HCT116 (cell line): Measurements from ENCODE around the gene GFI1B. TPM values are rescaled to one million over a fixed set of nuclear protein-coding genes. Genes with fewer than 3 reads are reported as not detected.

Experiments
- ATAC-seq: fragments of 200-7000 bp; cut with Tn5 transposase; 2 replicates; pipeline ENCODE4 v1.9.1; 2020; ENCODE audit warnings: mild to moderate bottlenecking, moderate library complexity
- BruUV-seq: library from RNA; stranded (reverse); fragments of 400-500 nt; replicated peaks from 2 replicates; lab custom pipeline; 2021; lab: Mats Ljungman, UMichigan
- CTCF ChIA-PET: fragments of 300-600 bp; sonication (Branson Sonifier 250); formaldehyde crosslinking; loops from one replicate; lab custom pipeline; 2021; ENCODE audit warnings: antibody characterized with exemption; lab: Charles Lee
- POLR2A ChIA-PET: fragments of 300-600, 350-600 bp; sonication (Branson Sonifier 250); formaldehyde crosslinking; loops from one replicate; lab custom pipeline; 2021; ENCODE audit warnings: antibody characterized with exemption; lab: Charles Lee
- RAD21 ChIA-PET, 2 experiments: fragments of 300-600 bp; sonication (Branson Sonifier 250); formaldehyde crosslinking; loops; one replicate each; lab custom pipeline; 2023; ENCODE audit warnings: low total read pairs in 2 of 2; ENCODE audit not compliant: uncharacterized antibody in 2 of 2, unreplicated experiment in 2 of 2, low non-redundant PET in 1 of 2; lab: Charles Lee
- DNase-seq: peaks from one replicate; pipeline ENCODE4 v3.0.0-alpha.2; 2010; ENCODE audit warnings: low read depth, low spot score
- H2AFZ ChIP-seq: fragments of 200-600 bp; shearing (Covaris generic), sonication (generic); 2 replicates; pipeline ENCODE4 v1.6.1; 2017; ENCODE audit warnings: low read depth, mixed run types, mixed read lengths, antibody characterized with exemption, low read length; ENCODE audit not compliant: poor library complexity, severe bottlenecking
- H3K27ac ChIP-seq: 2 replicates; pipeline ENCODE4 v1.5.1; 2012; ENCODE audit warnings: low read depth, low read length
- H3K27me3 ChIP-seq: fragments of 200-600 bp; sonication (generic); 2 replicates; pipeline ENCODE4 v1.6.1; 2016; ENCODE audit warnings: mixed run types, low read length, mixed read lengths; ENCODE audit not compliant: insufficient read depth
- H3K36me3 ChIP-seq, 2 experiments: fragments of 200-500 bp in 1 of 2; fragments of 200-600 bp in 1 of 2; sonication (Bioruptor generic) in 1 of 2; sonication (generic) in 1 of 2; 2 replicates each; pipeline versions ENCODE4 v1.5.1 to v1.6.1; 2014 to 2016; ENCODE audit warnings: low read length in 2 of 2, inconsistent platforms in 1 of 2, mixed read lengths in 1 of 2, mixed run types in 1 of 2; ENCODE audit not compliant: insufficient read depth in 2 of 2, control insufficient read depth in 1 of 2
- H3K4me1 ChIP-seq, 2 experiments: fragments of 200-600 bp in 1 of 2; sonication (generic) in 1 of 2; 2 replicates each; pipeline versions ENCODE4 v1.5.1 to v1.6.1; 2012 to 2017; ENCODE audit warnings: low read length in 2 of 2, inconsistent platforms in 1 of 2, mild to moderate bottlenecking in 1 of 2, mixed read lengths in 1 of 2, mixed run types in 1 of 2, moderate library complexity in 1 of 2; ENCODE audit not compliant: insufficient read depth in 2 of 2, control insufficient read depth in 1 of 2
- H3K4me2 ChIP-seq: fragments of 200-600 bp; sonication (generic); 2 replicates; pipeline ENCODE4 v1.6.1; 2017; ENCODE audit warnings: mixed run types, low read length, mixed read lengths
- H3K4me3 ChIP-seq, 2 experiments: fragments of 200-600 bp in 1 of 2; sonication (generic) in 1 of 2; replicated peaks in 1 of 2; 2 replicates each; pipeline ENCODE4 v1.5.1; 2011 to 2016; ENCODE audit warnings: low read length in 2 of 2, control low read depth in 1 of 2, low read depth in 1 of 2, mild to moderate bottlenecking in 1 of 2, mixed read lengths in 1 of 2, mixed run types in 1 of 2
- H3K79me2 ChIP-seq: fragments of 200-600 bp; sonication (generic); 2 replicates; pipeline ENCODE4 v1.6.1; 2017; ENCODE audit warnings: mild to moderate bottlenecking, mixed run types, low read length, moderate library complexity, mixed read lengths; ENCODE audit not compliant: insufficient read depth
- H3K9ac ChIP-seq: fragments of 200-600 bp; sonication (generic); 2 replicates; pipeline ENCODE4 v1.6.1; 2016; ENCODE audit warnings: low read length, mixed read lengths
- H3K9me2 ChIP-seq: fragments of 200-600 bp; sonication (generic), shearing (Covaris generic); 2 replicates; pipeline ENCODE4 v1.6.1; 2017; ENCODE audit warnings: mixed run types, mild to moderate bottlenecking, moderate library complexity; ENCODE audit not compliant: insufficient read depth
- H3K9me3 ChIP-seq, 2 experiments: fragments of 200-500 bp in 1 of 2; fragments of 200-600 bp in 1 of 2; sonication (Bioruptor generic) in 1 of 2; sonication (generic) in 1 of 2; 2 replicates each; pipeline ENCODE4 v1.6.1; 2014 to 2017; ENCODE audit warnings: low read length in 2 of 2, mixed read lengths in 2 of 2, inconsistent platforms in 1 of 2, low read depth in 1 of 2, mild to moderate bottlenecking in 1 of 2, mixed run types in 1 of 2, moderate library complexity in 1 of 2; ENCODE audit not compliant: control insufficient read depth in 1 of 2, insufficient read depth in 1 of 2
- H4K20me1 ChIP-seq: fragments of 200-600 bp; sonication (generic), shearing (Covaris generic); 2 replicates; pipeline ENCODE4 v1.6.1; 2017; ENCODE audit warnings: mixed run types, mild to moderate bottlenecking, moderate library complexity; ENCODE audit not compliant: insufficient read depth
- CBX3 ChIP-seq: IDR thresholded peaks from 2 replicates; pipeline ENCODE4 v1.6.1; 2012; ENCODE audit warnings: low read depth
- FOSL1 ChIP-seq: IDR thresholded peaks from 2 replicates; pipeline ENCODE4 v1.6.1; 2012; ENCODE audit warnings: low read depth
- SIN3A ChIP-seq: IDR thresholded peaks from 2 replicates; pipeline ENCODE4 v1.6.1; 2012; ENCODE audit warnings: low read depth
- SP1 ChIP-seq: IDR thresholded peaks from 2 replicates; pipeline ENCODE4 v1.6.1; 2012; ENCODE audit warnings: low read depth
- SRF ChIP-seq: IDR thresholded peaks from 2 replicates; pipeline ENCODE4 v1.6.1; 2012; ENCODE audit warnings: low read depth
- TCF7L2 ChIP-seq: IDR thresholded peaks from 2 replicates; pipeline ENCODE4 v1.7.0; 2011; ENCODE audit warnings: borderline replicate concordance, inconsistent platforms; ENCODE audit not compliant: insufficient read depth, insufficient read length; ENCODE audit errors: extremely low read depth
- ZNF274 ChIP-seq: fragments of 200-500 bp; sonication (Bioruptor generic); IDR thresholded peaks from 2 replicates; pipeline ENCODE4 v1.6.1; 2014; ENCODE audit warnings: mild to moderate bottlenecking, low read depth, low read length, inconsistent platforms
- intact Hi-C: fragments of 100-400 bp; cut with micrococcal nuclease; formaldehyde crosslinking; loops from 2 replicates; pipeline ENCODE4 v1.10.0; 2022
- total RNA-seq: library from RNA; stranded (reverse); gene quantifications from one replicate; pipeline ENCODE4 v1.2.1, GENCODE V29; 2021; ENCODE audit not compliant: unreplicated experiment
- TF ChIP-seq, protein P1 (sequence below): IDR thresholded peaks from 2 replicates; pipeline ENCODE4 v1.6.1; 2012
- TF ChIP-seq, protein P2 (sequence below): IDR thresholded peaks from 2 replicates; pipeline ENCODE4 v1.6.1; 2012
- TF ChIP-seq, protein P3 (sequence below), 3 experiments: fragments of 200-600 bp in 1 of 3; sonication (generic) in 1 of 3; IDR thresholded peaks in 2 of 3; conservative IDR thresholded peaks in 1 of 3; 2 replicates each; pipeline ENCODE4 v1.5.1; 2012 to 2017; ENCODE audit warnings: low read depth in 2 of 3, low read length in 2 of 3, antibody characterized with exemption in 1 of 3, borderline replicate concordance in 1 of 3, control low read depth in 1 of 3, mild to moderate bottlenecking in 1 of 3, mixed read lengths in 1 of 3, mixed run types in 1 of 3, moderate library complexity in 1 of 3; ENCODE audit not compliant: insufficient read depth in 1 of 3

Gene GFI1B
- total RNA-seq, 1 experiment from 2014 or later: 0.20 TPM

DNA sequence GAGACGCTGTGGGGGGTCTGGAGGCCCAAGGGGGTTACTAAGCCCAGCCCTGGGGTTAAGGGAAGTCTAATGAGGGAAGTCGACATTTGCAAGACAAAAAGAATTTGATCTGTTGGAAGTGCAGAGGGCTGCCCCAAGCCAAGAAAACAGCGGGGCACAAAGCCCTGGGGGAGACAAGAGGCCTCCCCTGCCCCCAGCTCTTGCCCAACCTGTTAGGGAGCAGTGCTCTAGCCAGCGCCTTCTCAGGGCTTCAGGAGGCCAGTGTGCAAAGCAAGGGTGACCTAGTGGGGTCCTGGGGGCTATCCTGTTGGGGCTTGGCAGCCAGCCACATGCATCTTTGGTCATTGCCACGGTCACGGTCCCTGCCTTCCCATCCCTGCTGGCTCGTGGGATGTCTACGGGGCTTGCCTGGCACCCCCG lies 25.2 kb downstream of the GFI1B start:
- no peaks in the 10 kb centered on the region for H3K27me3 ChIP-seq
- H3K79me2 ChIP-seq: no peaks in the 10 kb centered on the region
- no peak overlapping the region for H3K4me3 ChIP-seq
- no peaks in the 10 kb centered on the region for H3K4me1 ChIP-seq
- no peak overlapping the region for H3K4me2 ChIP-seq
- no peak for ATAC-seq
- H3K9ac ChIP-seq: no peak overlapping the region
- no peaks in the 10 kb centered on the region for H3K36me3 ChIP-seq
- no peak overlapping the region for H3K27ac ChIP-seq
- no TSS peak for BruUV-seq
- intact Hi-C loops: no loop called here
- ChIA-PET RAD21 (no interaction called here), CTCF (interaction anchor here (2.9 kb wide), 1 partner anchor 18 kb away, joined by 9 read pairs; no protein-coding TSS in a partner anchor), POLR2A (no interaction called here)
- TF ChIP-seq TCF7L2 (no peak), SIN3A (no peak), CBX3 (no peak), FOSL1 (no peak), SRF (no peak), SP1 (no peak), ZNF274 (no peak)
- TF ChIP-seq, protein P1, sequence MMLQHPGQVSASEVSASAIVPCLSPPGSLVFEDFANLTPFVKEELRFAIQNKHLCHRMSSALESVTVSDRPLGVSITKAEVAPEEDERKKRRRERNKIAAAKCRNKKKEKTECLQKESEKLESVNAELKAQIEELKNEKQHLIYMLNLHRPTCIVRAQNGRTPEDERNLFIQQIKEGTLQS: no peak
- TF ChIP-seq, protein P2, sequence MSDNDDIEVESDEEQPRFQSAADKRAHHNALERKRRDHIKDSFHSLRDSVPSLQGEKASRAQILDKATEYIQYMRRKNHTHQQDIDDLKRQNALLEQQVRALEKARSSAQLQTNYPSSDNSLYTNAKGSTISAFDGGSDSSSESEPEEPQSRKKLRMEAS: no peak
- TF ChIP-seq, protein P3, sequence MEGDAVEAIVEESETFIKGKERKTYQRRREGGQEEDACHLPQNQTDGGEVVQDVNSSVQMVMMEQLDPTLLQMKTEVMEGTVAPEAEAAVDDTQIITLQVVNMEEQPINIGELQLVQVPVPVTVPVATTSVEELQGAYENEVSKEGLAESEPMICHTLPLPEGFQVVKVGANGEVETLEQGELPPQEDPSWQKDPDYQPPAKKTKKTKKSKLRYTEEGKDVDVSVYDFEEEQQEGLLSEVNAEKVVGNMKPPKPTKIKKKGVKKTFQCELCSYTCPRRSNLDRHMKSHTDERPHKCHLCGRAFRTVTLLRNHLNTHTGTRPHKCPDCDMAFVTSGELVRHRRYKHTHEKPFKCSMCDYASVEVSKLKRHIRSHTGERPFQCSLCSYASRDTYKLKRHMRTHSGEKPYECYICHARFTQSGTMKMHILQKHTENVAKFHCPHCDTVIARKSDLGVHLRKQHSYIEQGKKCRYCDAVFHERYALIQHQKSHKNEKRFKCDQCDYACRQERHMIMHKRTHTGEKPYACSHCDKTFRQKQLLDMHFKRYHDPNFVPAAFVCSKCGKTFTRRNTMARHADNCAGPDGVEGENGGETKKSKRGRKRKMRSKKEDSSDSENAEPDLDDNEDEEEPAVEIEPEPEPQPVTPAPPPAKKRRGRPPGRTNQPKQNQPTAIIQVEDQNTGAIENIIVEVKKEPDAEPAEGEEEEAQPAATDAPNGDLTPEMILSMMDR (IDR thresholded peaks at IDR 0.05 in 2 of 3, conservative IDR thresholded peaks at IDR 0.05 in 1 of 3; ENCODE audit: borderline replicate concordance in 1 of 3, insufficient read depth in 1 of 3, low read depth in 2 of 3, low read length in 2 of 3): no peak
- no peaks in the 10 kb centered on the region for H3K9me2 ChIP-seq
- H2AFZ ChIP-seq: no peak overlapping the region
- H3K9me3 ChIP-seq: no peaks in the 10 kb centered on the region
- DNase-seq: no peak
- no peaks in the 10 kb centered on the region for H4K20me1 ChIP-seq
